Bronchial epithelial cell (primary cell): ENCODE results near the gene RRAS. TPM values are rescaled to one million over a fixed set of nuclear protein-coding genes. Genes with fewer than 3 reads are reported as not detected.
"Not testable (repeated sequence)": the region's sequence is repeated elsewhere in the genome, so short reads cannot be mapped to it uniquely, and the experiment has no call there.

Experiments
- DNase-seq: peaks from one replicate; pipeline ENCODE4 v3.0.0-alpha.2; 2010; ENCODE audit warnings: low read depth
- FAIRE-seq: peaks from 2 replicates; lab custom pipeline; 2011; peaks lifted over from hg19 to GRCh38; lab: Jason Lieb, UNC
- H3K27me3 ChIP-seq: 2 replicates; pipeline ENCODE4 v1.5.1; 2011; ENCODE audit warnings: low read length; ENCODE audit not compliant: control insufficient read depth, insufficient read depth
- H3K36me3 ChIP-seq: 2 replicates; pipeline ENCODE4 v1.5.1; 2011; ENCODE audit warnings: low read length; ENCODE audit not compliant: control insufficient read depth, insufficient read depth
- H3K4me3 ChIP-seq: 2 replicates; pipeline ENCODE4 v1.5.1; 2011; ENCODE audit warnings: mild to moderate bottlenecking, low read depth, low read length, control low read depth
- CTCF ChIP-seq: IDR thresholded peaks from 2 replicates; pipeline ENCODE4 v1.5.1; 2011; ENCODE audit warnings: mild to moderate bottlenecking, moderate library complexity, low read length, control low read depth, inconsistent platforms; ENCODE audit not compliant: insufficient read depth, severe bottlenecking
- total RNA-seq: library from RNA; depleted of rRNA; stranded (reverse); fragments of >200 nt; gene quantifications from 2 replicates; pipeline ENCODE4 v1.2.1, GENCODE V29; 2014

The RRAS gene
- total RNA-seq, 1 donor from 2014 or later = 24.2 TPM

- DNase-seq (no peak), FAIRE-seq (no peak)
- peaks cover 9% of the 10 kb centered on the region for H3K36me3 ChIP-seq
- peak overlapping the region; percentile 73 for H3K4me3 ChIP-seq
- TF ChIP-seq CTCF = no peak
- H3K27me3 ChIP-seq = no peaks in the 10 kb centered on the region
Observed at GRCh38 chr19:49639401-49640112, 386 bp downstream of the RRAS start.

GRCh38 chr19:49637821-49638738 lies 1.9 kb downstream of the RRAS start:
- Histone ChIP-seq H3K27me3 (no peaks in the 10 kb centered on the region), H3K36me3 (peaks cover 8% of the 10 kb centered on the region), H3K4me3 (peak overlapping the region; percentile 73)
- DNase-seq = peak; percentile 74
- FAIRE-seq = no peak
- TF ChIP-seq CTCF = no peak

GRCh38 chr19:49636233-49636932 lies 3.6 kb downstream of the RRAS start:
- Histone ChIP-seq H3K27me3 (no peaks in the 10 kb centered on the region), H3K4me3 (no peak overlapping the region), H3K36me3 (peaks cover 8% of the 10 kb centered on the region)
- DNase-seq = no peak
- TF ChIP-seq CTCF = no peak
- FAIRE-seq = no peak

GRCh38 chr19:49635530-49636232 lies 4.3 kb downstream of the RRAS start:
- FAIRE-seq = no peak
- DNase-seq = no peak
- no peak overlapping the region for H3K4me3 ChIP-seq

GRCh38 chr19:49633273-49633672 lies 6.7 kb downstream of the RRAS start:
- not testable (repeated sequence) for FAIRE-seq, H3K4me3 ChIP-seq, H3K36me3 ChIP-seq, DNase-seq, H3K27me3 ChIP-seq

More at GRCh38 chr19:49635530-49636232, 4.3 kb downstream of the RRAS start:
- H3K27me3 ChIP-seq = no peaks in the 10 kb centered on the region
- peaks cover 8% of the 10 kb centered on the region for H3K36me3 ChIP-seq
- no peak for TF ChIP-seq CTCF
